ENCODE data around the gene UGT2A3. TPM values are rescaled to one million over a fixed set of nuclear protein-coding genes. Genes with fewer than 3 reads are reported as not detected.

UGT2A3 gene
- total and polyA plus RNA-seq, 11 donors, result not detected

GRCh38 chr4:68904786-68905185 is 46.8 kb downstream of the UGT2A3 start:
- Histone ChIP-seq H3K4me3 (no peak overlapping the region), H3K27ac (no peak overlapping the region), H3K9me3 (no peaks in the 10 kb centered on the region), H3K27me3 (no peaks in the 10 kb centered on the region), H3K4me1 (no peaks in the 10 kb centered on the region), H3K36me3 (no peaks in the 10 kb centered on the region)
- ATAC-seq (no peak), DNase-seq (no peak)
- intact Hi-C loops (cut with DNase I), result no loop called here
- TF ChIP-seq, protein P1, sequence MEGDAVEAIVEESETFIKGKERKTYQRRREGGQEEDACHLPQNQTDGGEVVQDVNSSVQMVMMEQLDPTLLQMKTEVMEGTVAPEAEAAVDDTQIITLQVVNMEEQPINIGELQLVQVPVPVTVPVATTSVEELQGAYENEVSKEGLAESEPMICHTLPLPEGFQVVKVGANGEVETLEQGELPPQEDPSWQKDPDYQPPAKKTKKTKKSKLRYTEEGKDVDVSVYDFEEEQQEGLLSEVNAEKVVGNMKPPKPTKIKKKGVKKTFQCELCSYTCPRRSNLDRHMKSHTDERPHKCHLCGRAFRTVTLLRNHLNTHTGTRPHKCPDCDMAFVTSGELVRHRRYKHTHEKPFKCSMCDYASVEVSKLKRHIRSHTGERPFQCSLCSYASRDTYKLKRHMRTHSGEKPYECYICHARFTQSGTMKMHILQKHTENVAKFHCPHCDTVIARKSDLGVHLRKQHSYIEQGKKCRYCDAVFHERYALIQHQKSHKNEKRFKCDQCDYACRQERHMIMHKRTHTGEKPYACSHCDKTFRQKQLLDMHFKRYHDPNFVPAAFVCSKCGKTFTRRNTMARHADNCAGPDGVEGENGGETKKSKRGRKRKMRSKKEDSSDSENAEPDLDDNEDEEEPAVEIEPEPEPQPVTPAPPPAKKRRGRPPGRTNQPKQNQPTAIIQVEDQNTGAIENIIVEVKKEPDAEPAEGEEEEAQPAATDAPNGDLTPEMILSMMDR (IDR thresholded peaks at IDR 0.05), result no peak
- TF ChIP-seq POLR2A (IDR thresholded peaks at IDR 0.05), result no peak
- 50 to 66% (median 62%) methylated on average over 6 of the region's 6 CpGs for WGBS, 4 donors

DNA sequence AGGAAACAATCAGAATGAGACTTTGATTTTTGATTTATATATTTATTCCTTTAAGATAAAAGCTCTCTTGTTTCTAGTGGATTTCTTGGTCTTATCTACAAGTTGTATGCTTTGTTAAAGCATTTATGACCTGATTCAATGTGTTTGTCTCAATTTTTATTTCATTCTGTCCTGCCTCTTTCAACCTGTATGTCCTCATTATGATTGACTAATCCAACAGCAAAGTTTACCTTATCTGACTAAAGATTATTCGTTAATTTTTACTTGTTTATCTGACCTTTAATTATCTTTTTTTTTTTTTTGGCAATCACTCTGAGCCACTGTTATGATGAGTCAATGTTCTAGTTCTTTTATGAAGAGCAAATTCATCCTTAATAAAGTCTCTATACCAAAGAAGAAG is 54.9 kb downstream of the UGT2A3 start:
- no peaks in the 10 kb centered on the region for H3K36me3 ChIP-seq
- WGBS, 4 donors, result 38 to 64% (median 57%) methylated on average over 1 of the region's 1 CpG
- DNase-seq (no peak), ATAC-seq (no peak)
- H3K4me3 ChIP-seq, result no peak overlapping the region
- peaks cover 0 to 4% (median 0%) of the 10 kb centered on the region in 12 donors for H3K9me3 ChIP-seq
- H3K27me3 ChIP-seq, result no peaks in the 10 kb centered on the region
- TF ChIP-seq POLR2A (IDR thresholded peaks at IDR 0.05), result no peak
- TF ChIP-seq, protein P1 (IDR thresholded peaks at IDR 0.05), result no peak
- intact Hi-C loops (cut with DNase I), result no loop called here
- no peaks in the 10 kb centered on the region for H3K4me1 ChIP-seq
- H3K27ac ChIP-seq, result no peak overlapping the region

- no peaks in the 10 kb centered on the region for H3K27me3 ChIP-seq
- H3K4me1 ChIP-seq, result no peaks in the 10 kb centered on the region
- TF ChIP-seq, protein P1 (IDR thresholded peaks at IDR 0.05), result no peak
- no peak for TF ChIP-seq POLR2A (IDR thresholded peaks at IDR 0.05)
- intact Hi-C loops (cut with DNase I), result no loop called here
- WGBS, 4 donors, result 45 to 51% (median 49%) methylated on average over 5 of the region's 5 CpGs
- ATAC-seq (no peak), DNase-seq (no peak)
- H3K9me3 ChIP-seq, result peaks cover 0 to 4% (median 0%) of the 10 kb centered on the region in 12 donors
- H3K27ac ChIP-seq, result no peak overlapping the region
- H3K4me3 ChIP-seq, result no peak overlapping the region
- H3K36me3 ChIP-seq, result no peaks in the 10 kb centered on the region
Measured at GRCh38 chr4:68895561-68896198, 55.9 kb downstream of the UGT2A3 start.

DNA sequence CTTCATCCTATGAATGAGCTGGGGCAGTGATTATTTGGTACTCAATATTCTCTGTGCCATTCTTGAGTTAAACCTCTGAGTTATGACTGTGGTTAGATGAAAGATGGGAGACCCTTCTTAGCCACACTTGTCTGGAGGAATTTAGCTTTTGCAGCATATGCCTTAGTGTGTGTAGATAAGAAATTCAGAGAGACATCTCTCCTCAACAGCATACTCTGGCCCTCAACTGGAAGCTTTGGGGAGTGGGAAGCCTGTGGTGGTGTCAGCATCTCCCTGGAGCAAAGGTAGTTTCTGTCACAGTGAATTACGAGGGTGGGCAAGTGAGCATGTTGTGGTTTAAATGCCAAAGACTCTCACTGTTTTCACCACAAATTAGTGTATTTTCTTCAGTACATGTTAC is 58.7 kb downstream of the UGT2A3 start:
- no peak for DNase-seq
- ATAC-seq, result no peak
- peaks cover 0 to 4% (median 0%) of the 10 kb centered on the region in 12 donors for H3K9me3 ChIP-seq
- H3K4me1 ChIP-seq, result no peaks in the 10 kb centered on the region
- H3K4me3 ChIP-seq, result no peak overlapping the region
- no peaks in the 10 kb centered on the region for H3K27me3 ChIP-seq
- no peaks in the 10 kb centered on the region for H3K36me3 ChIP-seq
- H3K27ac ChIP-seq, result no peak overlapping the region
- intact Hi-C loops (cut with DNase I), result no loop called here
- WGBS, 4 donors, result 58 to 76% (median 66%) methylated on average over 1 of the region's 1 CpG
- TF ChIP-seq, protein P1 (IDR thresholded peaks at IDR 0.05), result no peak
- no peak for TF ChIP-seq POLR2A (IDR thresholded peaks at IDR 0.05)
